NCI-H2171 treated with DMSO at 0.1 percent for 48 hours (cell line): ENCODE data around the gene ZNF462.

ENCODE experiments used
- DNase-seq: peaks from one replicate; lab custom pipeline; 2025; lab: John Stamatoyannopoulos, UW

Gene ZNF462

DNA sequence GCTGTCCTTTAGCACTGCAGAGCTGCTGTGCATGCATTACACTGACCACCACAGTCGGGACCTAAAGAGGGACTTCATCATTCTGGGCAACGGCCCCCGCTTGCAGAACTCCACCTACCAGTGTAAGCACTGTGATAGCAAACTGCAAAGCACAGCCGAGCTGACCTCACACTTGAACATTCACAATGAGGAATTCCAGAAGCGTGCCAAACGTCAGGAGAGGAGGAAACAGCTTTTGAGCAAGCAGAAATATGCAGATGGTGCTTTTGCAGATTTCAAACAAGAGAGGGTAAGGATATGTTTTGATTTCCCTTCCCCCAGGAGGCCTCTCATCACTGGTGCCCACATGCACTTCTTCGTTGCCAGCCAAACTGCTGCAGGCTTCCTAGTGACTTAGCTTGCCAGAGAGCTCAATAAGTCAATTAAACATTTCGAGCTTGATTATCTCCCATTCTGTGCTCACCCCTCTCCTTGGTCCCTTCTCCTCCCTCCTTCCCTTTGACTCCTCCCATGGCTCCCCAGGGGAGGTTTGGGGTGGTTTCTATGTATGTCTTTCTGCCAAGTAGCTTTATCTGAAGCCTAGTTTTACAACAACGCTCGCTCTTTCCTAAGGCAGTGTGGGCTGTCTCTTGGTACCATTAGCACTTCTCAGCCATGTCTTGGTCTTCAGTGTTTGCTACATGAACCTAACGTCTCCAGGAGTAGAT is 66.7 kb downstream of the ZNF462 start:
- no peak for DNase-seq

DNA sequence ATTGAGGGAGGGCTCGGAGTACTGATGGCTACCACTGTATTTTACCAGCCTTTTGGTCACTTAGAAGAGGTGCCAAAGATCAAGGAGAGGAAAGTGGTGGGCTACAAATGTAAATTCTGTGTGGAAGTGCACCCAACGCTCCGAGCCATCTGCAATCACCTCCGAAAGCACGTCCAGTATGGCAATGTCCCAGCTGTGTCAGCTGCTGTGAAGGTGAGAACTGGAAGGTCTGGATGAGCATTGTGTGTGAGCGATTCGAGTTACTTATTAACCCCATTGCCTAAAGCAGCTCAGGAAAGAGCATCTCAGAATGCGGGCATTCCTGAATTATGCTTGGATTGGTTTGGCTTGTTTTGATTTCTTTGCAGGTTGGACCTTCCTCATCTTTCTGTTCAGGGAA is 67.5 kb downstream of the ZNF462 start:
- no peak for DNase-seq

DNA sequence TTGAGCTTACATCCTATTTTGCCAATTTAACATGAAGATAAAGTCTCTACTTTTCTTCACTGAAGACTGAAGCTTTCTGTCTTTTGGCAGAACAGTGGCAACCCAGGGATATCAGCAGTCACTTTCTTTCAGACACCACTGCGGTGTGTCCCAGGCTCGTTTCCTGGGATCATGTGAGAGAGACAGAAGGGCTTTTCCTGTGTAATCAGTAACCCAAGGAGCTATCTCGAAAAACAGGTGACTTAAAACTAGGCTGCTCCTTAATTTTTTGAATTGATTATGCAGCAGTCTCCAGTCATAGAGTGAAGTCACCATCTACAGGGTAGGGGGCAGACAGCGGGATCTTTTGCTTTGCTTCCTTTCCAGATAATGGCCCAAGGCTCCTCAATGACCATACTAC is 68.5 kb downstream of the ZNF462 start:
- DNase-seq: no peak

DNA sequence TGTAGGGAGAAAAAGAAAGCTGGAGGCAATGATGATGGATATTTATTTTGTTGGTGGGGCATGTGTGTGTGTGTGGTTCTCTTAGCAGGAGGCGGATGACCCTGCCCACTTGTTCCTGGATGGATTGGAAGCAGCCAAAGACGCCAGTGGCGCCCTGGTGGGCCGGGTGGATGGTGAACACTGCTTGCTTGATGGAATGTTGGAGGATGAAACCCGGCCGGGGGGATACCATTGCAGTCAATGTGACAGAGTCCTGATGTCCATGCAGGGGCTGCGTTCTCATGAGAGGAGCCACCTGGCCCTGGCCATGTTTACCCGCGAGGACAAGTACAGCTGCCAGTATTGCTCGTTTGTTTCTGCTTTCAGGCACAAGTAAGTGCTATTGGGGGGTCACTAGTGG is 69.2 kb downstream of the ZNF462 start:
- DNase-seq: no peak

DNA sequence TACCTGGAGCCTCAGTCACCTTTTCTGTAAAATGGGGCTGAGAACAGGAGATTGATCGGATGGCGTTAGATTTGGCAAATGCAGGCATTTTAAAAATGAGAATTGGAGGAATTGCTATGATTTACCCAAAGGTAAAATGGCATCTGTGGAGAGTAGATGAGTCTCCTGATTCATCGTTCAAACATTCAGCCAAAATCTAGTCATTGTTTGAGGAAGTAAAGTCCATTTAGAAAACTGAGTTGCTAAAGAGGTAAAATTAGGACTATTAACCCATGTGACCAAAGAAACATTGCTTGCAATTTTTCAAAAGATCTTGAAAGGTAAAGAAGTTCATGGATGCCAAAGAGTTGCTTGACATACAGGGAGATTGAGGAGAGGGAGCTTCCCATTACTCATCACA is 69.7 kb downstream of the ZNF462 start:
- no peak for DNase-seq

DNA sequence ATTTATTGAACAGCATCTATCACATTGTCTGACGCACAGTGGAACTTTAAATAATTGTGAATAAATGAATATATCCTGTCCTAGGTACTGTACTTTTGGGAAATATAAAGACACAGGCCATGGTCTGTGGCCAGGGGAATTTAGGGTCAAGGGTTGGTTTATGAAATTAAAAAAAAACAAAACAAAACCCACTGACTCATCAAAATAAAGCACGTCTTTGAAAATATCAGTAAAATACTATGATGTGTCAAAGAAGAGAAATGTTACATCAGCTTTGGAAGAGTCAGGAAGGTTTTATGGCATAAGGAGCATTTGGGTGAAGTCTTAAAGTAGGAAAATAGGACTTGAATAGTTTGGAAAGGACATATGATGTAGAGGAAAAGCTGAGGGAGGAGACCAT is 70.5 kb downstream of the ZNF462 start:
- no peak for DNase-seq

DNA sequence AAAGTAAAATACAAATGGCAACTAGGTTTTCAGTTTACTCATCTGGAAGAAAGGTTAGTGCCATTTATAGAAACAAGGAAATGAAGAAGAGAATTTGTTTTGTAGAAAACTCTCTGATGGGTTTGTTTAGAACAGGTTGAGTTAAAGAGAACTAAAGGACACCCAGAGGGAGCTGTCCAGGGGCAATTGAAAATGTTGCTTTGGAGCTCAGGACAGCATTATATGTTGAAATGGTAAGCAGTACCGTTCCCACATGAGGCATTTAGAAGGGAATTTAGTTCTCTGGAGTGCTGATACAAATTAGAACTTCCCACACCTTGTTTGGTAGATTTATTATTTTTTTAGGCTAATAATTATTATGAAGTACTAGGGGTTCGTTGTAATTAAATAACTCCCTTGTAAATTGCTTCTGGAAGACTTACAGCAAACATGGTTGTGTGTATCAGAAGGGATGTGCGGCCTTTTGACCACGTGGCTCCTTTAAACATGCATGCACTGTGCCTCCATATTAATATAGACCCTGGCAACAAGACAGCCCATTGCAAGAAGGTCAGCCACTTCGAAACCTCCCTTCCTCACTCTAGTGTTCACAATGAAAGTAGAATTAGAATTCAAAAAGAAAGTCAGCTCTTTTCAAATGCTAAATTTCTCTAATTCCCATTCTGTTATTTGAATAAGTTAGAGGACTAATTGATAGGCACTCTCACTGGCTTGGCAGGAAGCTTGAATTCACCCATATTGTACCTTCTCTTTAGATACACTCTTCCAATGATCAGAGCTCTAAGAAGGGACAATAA is 71.7 kb downstream of the ZNF462 start:
- no peak for DNase-seq

DNA sequence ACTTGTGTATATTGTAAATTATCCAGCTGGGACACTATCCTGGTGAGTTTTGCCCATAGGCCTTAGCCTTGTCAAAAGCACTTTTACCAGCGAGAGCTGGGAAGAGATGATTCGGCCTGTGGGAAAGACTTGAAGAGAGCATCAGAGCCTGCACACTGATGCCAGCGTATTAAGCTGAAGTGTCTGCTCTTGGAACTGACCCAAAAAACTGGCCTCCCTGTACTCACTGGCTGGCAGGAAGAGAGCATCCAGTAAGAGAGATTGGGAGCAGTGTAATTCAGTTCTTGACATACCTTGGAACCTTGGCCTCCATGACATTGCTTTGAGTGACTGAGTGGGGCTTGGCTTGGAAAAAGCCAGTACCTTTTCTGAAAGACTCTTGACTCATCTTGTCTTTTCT is 73.7 kb downstream of the ZNF462 start:
- DNase-seq: no peak

DNA sequence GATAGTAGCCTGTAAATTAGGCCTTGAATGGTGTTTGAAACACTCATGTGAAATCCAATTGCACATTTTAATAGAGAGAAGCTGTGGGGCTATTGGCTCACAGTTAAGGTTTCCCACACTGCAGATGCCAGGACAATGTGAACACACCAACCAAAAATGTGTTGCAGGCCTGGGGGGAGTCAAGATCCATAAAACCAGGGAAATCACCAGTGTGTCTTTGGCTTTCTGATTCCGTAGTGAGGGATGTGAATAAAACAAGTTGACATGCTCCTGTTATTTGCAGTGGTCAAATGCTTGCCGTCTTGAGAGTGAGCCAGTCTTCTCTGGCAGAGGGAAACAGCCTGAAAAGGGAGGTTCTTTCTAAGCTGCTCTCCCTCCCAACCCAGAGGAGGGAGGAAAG is 79.0 kb downstream of the ZNF462 start:
- no peak for DNase-seq

DNA sequence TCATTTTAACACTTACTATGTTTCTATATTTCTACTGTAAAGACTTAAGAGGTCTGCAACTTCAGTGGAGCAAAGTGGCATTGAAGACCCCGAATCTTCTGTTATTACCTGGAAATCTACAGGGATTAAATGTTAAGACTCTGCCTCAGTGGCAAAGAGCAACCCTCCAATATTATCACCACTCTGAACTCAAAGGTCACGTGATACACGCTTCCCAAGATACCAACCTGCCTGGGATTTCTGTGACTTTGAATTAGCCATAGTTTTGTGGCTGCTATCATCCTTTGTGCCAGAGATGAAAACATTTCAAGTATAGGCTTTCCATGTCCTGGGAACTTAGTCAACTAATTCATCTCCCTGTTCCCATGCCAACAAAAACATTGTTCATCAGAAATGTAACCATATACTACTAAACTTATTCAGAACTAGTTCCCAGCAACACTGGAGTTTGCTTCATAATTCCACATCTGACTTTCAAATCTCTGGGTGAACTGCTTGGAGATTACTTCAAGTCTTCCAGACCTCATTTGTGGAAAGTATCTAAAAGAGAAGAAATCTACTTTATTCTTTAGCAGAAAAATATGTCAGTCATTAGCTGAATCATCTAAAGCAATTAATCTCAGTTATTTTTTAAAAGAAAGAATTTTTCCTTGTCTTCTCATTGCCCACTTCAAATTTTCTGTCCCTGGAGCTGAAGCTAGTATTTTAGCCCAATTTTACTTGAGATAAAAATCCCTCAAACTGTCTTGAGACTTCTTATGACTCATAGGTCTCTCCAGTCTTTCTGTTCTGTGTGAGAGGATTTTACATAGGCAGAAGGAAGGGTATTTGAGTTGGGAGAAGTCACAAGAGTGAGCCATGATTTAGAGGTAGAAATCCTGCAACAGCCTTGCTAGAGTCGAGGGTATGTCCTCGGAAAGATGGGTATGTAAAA is 83.0 kb downstream of the ZNF462 start:
- DNase-seq: no peak

DNA sequence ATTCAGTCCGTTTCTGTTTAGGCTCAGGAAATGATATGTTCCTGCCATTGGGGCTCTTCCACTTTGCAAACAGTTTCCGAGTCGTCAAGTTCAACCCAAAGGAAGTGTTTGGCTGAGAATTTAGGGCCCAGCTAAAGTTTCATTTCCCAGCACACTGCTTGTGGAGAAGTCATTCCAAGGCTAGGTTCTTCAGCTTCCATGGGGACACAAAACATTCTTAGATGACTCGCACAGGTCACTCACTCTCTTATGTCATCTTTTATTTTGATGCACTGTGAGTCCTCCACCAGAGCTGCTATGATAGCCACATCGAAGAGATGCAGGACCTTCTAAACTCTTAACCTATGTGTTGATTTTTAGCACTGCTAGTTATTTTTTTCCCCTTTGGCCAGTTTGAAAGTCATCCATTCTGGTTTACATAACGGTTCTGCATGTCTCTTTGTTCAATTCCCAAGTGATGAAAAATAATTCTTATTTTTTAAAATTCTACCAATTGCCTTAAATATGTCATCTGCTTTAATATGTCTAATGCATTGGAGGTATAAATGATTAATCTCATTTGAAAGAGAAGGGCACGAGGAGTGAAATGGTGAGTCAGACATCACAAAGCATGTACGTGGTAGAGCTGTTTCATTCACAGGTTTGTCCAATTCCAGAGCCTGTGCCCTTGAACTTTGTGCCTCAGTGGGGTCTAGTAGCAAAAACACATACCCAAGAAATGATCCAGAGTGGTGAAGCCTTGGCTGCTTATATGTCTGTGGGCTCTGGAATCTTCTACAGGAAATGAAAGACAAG is 84.3 kb downstream of the ZNF462 start:
- DNase-seq: no peak

DNA sequence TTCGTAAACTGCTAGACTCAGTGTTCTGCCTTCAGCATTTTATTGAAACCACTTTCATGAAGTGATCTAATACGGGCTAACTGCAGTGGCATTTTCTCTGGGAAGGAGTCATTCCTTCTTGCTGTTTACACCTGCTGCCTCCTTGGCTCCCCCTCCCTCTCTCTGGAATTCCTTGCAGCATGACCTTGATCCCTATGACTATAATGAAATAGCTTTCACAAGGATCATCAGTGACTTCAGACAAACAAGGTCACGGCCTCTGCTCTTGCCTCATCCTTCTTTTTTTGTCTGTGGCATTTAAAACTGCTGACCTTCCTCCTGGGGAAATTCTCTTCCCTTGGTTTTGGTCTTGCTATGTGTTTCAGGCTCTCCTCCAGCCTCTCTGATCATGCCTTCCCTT is 90.2 kb downstream of the ZNF462 start:
- DNase-seq: no peak

DNA sequence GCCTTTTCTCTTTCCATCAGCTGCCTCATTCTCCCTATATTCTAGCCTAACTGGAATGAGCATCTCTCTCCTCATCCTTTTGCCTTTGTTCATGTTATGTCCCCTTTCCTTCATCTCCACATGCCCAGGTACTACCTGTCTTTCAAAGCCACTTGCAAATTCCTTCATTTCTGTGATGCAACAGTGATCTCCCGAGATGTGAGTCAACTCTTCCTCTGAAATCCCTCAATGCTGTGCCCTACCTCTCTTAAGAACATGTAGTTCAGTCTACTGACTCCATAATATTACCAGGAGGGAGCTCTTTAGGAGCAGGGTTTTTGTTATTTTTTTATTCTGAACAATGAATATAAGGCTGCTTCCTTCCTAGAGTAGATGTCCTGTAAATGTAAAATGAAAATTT is 91.6 kb downstream of the ZNF462 start:
- no peak for DNase-seq

DNA sequence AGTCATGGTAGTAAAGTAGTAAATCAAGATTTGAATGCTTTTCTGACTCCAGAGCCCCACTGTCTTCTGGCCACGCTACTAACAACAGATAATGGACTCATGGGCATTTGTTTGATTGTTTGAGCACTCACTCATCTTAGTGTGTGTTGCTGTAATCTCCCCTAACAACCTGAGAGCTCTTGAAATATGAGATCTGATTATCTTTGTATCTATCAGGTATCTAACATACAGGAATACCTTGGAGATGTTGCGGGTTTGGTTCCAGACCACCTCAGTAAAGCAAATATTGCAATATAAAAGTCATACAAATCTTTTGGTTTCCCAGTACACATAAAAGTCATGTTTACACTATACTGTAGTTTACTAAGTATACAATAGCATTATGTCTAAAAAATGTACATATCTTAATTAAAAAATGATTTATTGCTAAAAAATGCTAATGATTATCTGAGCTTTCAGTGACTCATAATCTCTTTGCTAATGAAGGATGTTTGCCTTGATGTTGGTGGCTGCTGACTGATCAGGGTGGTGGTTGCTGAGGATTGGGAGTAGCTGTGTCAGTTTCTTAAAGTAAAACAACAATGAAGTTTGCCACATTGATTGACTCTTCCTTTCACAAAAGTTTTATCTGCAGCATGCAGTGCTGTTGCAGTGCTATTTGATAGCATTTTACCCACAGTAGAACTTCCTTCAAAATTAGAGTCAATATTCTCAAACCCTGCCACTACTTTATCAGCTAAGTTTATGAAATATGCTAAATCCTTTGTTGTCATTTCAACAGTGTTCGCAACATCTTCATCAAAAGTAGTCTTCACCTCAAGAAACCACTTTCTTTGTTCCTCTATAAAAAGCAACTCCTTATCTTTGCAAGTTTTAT is 92.2 kb downstream of the ZNF462 start:
- no peak for DNase-seq

DNA sequence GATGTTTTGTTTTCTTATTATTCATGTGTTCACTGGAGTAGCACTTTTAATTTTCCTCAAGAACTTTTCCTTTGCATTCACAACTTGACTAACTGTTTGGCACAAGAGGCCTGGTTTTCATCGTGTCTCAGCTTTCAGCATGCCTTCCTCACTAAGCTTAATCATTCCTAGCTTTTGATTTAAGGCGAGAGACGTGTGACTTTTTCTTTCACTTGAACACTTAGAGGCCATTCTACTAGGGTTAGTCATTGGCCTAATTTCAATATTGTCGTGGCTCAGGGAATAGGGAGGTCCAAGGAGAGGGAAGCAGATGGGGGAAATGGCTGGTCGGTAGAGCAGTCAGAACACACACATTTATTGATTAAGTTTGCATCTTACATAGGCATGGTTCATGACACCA is 94.0 kb downstream of the ZNF462 start:
- no peak for DNase-seq

DNA sequence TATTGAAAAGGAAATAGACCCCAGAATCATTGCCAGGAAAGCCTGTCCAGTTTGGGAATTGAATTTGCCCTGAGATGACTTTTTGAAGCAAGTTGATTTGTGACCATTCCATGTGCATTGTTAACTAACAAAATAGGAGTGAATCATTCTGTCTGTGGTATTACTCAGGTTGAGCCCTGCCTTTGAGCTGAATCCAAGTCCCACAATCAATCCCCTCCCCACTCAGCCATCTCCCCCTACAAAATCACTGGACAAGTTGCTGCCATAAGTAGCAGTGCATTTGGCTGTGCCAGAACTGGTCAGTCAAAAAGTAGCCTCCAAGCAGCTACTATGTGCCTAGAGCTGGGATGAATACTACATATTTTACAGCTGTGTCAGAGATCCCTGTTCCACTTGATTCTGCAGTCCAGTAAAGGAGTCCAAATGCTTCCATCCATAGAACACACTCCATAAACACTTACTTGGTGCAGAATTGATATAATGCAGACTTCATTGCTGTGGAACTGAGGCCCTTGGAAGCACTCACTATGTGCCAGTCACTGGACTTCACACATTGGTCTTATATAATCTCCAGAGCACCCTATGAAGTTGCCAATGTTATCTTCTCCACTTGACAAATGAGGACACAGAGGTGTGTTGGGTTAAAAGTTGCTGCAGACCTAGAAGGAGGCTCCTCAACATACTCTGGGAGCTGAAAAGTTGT is 96.1 kb downstream of the ZNF462 start:
- no peak for DNase-seq

DNA sequence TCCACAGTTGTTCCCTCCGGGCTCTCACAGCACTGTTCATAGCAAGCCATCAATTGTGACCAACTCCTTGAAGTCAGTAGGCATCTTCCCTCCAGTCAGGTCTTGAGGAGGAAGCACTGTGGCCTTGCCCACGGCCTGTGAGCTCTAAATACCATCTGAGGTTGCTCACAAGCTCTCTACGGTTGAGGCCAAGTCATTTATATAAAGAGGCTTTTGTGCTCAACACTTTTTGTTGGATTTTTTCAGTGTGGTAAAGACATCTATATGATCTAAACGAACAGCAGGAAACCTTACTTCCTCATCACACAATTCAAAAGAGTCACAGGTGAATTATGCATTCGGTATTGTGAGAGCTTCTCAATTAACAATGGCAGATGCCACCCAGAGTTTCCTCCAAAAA is 97.3 kb downstream of the ZNF462 start:
- no peak for DNase-seq

DNA sequence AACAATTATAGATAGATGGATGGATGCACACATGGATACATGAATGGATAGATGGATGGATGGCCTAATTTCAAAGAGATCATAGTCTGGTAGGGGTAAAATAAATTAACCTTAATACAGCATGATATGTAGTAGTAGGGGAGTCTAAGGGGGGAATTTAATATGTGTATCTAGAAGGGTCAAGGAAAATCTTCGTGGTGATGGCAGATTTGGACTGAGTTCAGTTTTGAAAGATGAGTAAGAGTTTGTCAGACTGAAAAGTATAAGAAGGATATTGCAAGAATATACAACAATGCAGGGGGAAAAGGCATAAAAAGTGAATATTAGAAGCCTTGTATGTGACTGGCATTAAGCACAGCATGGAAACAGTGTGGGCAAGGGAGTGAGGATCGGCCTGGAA is 98.7 kb downstream of the ZNF462 start:
- no peak for DNase-seq

DNA sequence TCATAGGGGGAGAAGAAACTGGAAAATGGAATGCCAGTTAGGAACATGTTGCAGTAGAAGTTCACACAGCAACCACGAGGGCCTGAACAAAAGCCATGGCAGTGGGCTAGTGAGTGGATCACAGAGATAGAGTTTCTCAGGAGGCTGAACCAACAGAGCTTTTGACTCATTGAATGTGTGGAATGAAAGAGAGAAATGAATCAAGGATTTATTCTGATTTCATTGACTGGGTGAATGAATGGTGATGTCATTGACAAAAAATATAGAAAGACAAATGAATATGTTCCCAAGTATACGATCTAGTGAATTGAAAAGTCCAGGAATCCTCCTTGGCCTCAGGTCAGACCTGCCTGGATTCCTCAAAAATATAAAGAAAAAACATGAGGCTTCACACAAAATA is 99.2 kb downstream of the ZNF462 start:
- no peak for DNase-seq
